K562 (cell line): Measurements from ENCODE around the gene RNASEH2A. TPM values are rescaled to one million over a fixed set of nuclear protein-coding genes. Genes with fewer than 3 reads are reported as not detected.

Source experiments
- ARID2 ChIP-seq: fragments of 450-650 bp; IDR thresholded peaks from 2 replicates; pipeline ENCODE4 v1.6.1; 2017; ENCODE audit warnings: antibody characterized with exemption, mild to moderate bottlenecking
- ARNT ChIP-seq, 2 experiments: fragments of 450-650 bp; IDR thresholded peaks; 2 replicates each; pipeline ENCODE4 v1.6.1; 2016; ENCODE audit warnings: mild to moderate bottlenecking in 1 of 2
- CREM ChIP-seq: IDR thresholded peaks from 2 replicates; pipeline ENCODE4 v1.6.1; 2014; ENCODE audit warnings: antibody characterized with exemption, low read depth
- FOXK2 ChIP-seq, 2 experiments: fragments of 450-650 bp; IDR thresholded peaks in 1 of 2; conservative IDR thresholded peaks in 1 of 2; 2 replicates each; pipeline ENCODE4 v1.6.1; 2016; ENCODE audit warnings: low read depth in 2 of 2, mild to moderate bottlenecking in 1 of 2
- HOXB6 ChIP-seq: fragments of 250-450 bp; sonication (Bioruptor Pico); IDR thresholded peaks from 2 replicates; pipeline ENCODE4 v1.5.1; 2022; ENCODE audit warnings: mild to moderate bottlenecking, borderline replicate concordance
- KDM4B ChIP-seq, 2 experiments: fragments of 450-650 bp in 1 of 2; sonication (generic) in 1 of 2; IDR thresholded peaks; 2 replicates each; pipeline ENCODE4 v1.6.1; 2016 to 2017; ENCODE audit warnings: borderline replicate concordance in 2 of 2, antibody characterized with exemption in 1 of 2, low read depth in 1 of 2, mild to moderate bottlenecking in 1 of 2
- NEUROD1 ChIP-seq: fragments of 150-350 bp; IDR thresholded peaks from 2 replicates; pipeline ENCODE4 v1.6.1; 2014; ENCODE audit warnings: borderline replicate concordance, low read length, low read depth; ENCODE audit not compliant: partially characterized antibody
- NR2C1 ChIP-seq, 2 experiments: fragments of 450-650 bp; IDR thresholded peaks; 2 replicates each; pipeline ENCODE4 v1.6.1; 2017; ENCODE audit warnings: mild to moderate bottlenecking in 2 of 2, antibody characterized with exemption in 1 of 2, inconsistent platforms in 1 of 2, missing compliant biosample characterization in 1 of 2, missing genetic modification characterization in 1 of 2
- PHB2 ChIP-seq: fragments of 450-650 bp; IDR thresholded peaks from 2 replicates; pipeline ENCODE4 v1.6.1; 2017; ENCODE audit warnings: low read depth
- PHF21A ChIP-seq: fragments of 450-650 bp; IDR thresholded peaks from 2 replicates; pipeline ENCODE4 v1.6.1; 2017; ENCODE audit warnings: low read depth, borderline replicate concordance
- PTBP1 ChIP-seq: fragments of 200-400 bp; formaldehyde crosslinking; IDR thresholded peaks from 2 replicates; pipeline ENCODE4 v1.6.1; 2017; ENCODE audit warnings: low read depth, low read length
- RBBP5 ChIP-seq: fragments of 200-600 bp; sonication (generic); IDR thresholded peaks from 2 replicates; pipeline ENCODE4 v1.6.1; 2012; ENCODE audit warnings: borderline replicate concordance, mild to moderate bottlenecking, low read length, control low read depth, inconsistent platforms; ENCODE audit not compliant: insufficient read depth, poor library complexity, severe bottlenecking
- RBM39 ChIP-seq: fragments of 200-400 bp; formaldehyde crosslinking; optimal IDR thresholded peaks from 2 replicates; pipeline ENCODE3; 2018; ENCODE audit warnings: low read depth, low read length
- SMAD2 ChIP-seq: fragments of 150-350 bp; IDR thresholded peaks from 2 replicates; pipeline ENCODE4 v1.6.1; 2014; ENCODE audit warnings: low read depth, mild to moderate bottlenecking, low read length
- ZNF12 ChIP-seq: sonication (generic); formaldehyde crosslinking; IDR thresholded peaks from 2 replicates; pipeline ENCODE4 v1.4.0; 2020; ENCODE audit warnings: mild to moderate bottlenecking, missing genetic modification reagents
- ZNF212 ChIP-seq: fragments of 450-650 bp; formaldehyde crosslinking; IDR thresholded peaks from 2 replicates; pipeline ENCODE4 v1.4.0; 2020; ENCODE audit warnings: mild to moderate bottlenecking
- ZNF830 ChIP-seq: fragments of 250-450 bp; sonication (Bioruptor Pico); IDR thresholded peaks from 2 replicates; pipeline ENCODE4 v1.5.0; 2021; ENCODE audit warnings: mild to moderate bottlenecking
- polyA plus RNA-seq, 8 experiments: library from polyadenylated mRNA; depleted of rRNA in 4 of 8; stranded (reverse) in 5 of 8; unstranded in 3 of 8; fragments of >200 nt; fragmentation: Nextera tagmentation in 2 of 8; fragmentation: Illumina TruSeq in 1 of 8; extraction: Ambion mirVana in 2 of 8; extraction: Trizol in 1 of 8; gene quantifications; 2 replicates each; pipeline versions ENCODE4 v1.2.1 to v1.2.3, GENCODE V29; 2011 to 2014; ENCODE audit warnings: inconsistent platforms in 1 of 8, missing spikeins in 1 of 8
- total RNA-seq, 7 experiments: library from RNA; depleted of rRNA in 6 of 7; stranded (reverse); fragments of >200 nt in 6 of 7; fragmentation: Illumina TruSeq in 2 of 7; extraction: Trizol in 2 of 7; gene quantifications; 2 replicates each; pipeline versions ENCODE4 v1.2.1 to v1.2.3, GENCODE V29; 2011 to 2021; ENCODE audit warnings: low replicate concordance in 1 of 7
- TF ChIP-seq, protein P1 (sequence below): sonication (generic); formaldehyde crosslinking; IDR thresholded peaks from 2 replicates; pipeline ENCODE4 v1.8.0; 2022; ENCODE audit warnings: missing genetic modification reagents, mild to moderate bottlenecking, moderate library complexity, borderline replicate concordance
- TF ChIP-seq, protein P2 (sequence below), 3 experiments: fragments of 200-800 bp in 1 of 3; sonication (Bioruptor generic) in 1 of 3; sonication (generic) in 1 of 3; formaldehyde crosslinking in 1 of 3; IDR thresholded peaks; 2 replicates each; pipeline versions ENCODE4 v1.6.1 to v1.8.0; 2016 to 2022; ENCODE audit warnings: mild to moderate bottlenecking in 2 of 3, missing compliant biosample characterization in 2 of 3, missing genetic modification characterization in 2 of 3, missing genetic modification reagents in 1 of 3
- TF ChIP-seq, protein P3 (sequence below): sonication (generic); formaldehyde crosslinking; IDR thresholded peaks from 2 replicates; pipeline ENCODE4 v1.8.0; 2022; ENCODE audit warnings: missing genetic modification reagents, mild to moderate bottlenecking, borderline replicate concordance
- TF ChIP-seq, protein P4 (sequence below): sonication (generic); formaldehyde crosslinking; IDR thresholded peaks from 2 replicates; pipeline ENCODE4 v1.8.0; 2023; ENCODE audit warnings: mild to moderate bottlenecking, missing genetic modification reagents

The RNASEH2A gene
- total and polyA plus RNA-seq, 9 of the 15 experiments (the other 6 are each of a cell fraction or from before 2014, with no cell fraction given), result 22.3 to 78.0 (median 61.7) TPM

DNA sequence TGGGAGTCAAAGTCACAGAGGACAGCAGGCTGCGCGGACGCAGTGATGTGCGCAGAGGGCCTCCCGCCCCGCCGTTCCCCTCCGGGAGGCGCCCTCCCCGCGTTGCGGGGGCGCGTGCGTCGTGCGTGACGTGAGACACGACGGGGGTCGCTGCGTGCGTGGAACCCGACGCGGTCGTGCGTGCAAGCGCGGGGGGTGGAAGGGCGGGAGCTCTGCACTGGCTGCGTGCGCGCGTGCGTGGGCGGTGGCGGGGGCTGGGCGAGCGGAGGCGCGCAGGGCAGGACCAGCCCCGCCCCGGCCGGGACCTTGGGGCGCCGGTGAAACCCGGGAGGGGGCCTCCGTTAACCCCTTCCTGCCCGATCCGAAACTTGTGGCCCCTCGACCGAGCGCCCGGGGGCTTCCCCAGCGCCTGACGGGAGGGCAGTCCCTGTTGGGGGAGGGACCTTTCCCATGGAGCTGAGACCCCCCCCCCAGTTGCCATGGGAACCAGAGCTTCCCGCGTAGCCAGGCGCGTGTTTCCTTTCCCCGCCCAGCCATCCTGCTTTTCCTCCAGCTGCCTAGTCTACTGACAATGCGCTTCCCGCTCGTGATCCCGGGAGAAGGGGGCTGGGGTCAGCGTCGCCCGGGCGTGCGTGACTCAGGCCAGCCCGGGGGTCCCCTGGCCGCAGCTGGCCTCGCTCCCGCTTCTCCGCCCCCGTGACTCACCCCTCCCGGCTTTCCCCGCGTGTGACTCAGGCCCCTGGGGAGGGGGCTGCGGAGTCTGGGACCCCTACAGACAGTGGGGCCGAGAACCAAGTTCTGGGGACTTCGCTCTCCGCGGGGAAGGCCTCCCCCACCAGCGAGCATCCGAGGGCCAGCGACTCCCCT lies 23.7 kb upstream of the RNASEH2A start (continued):
- TF ChIP-seq NR2C1 (IDR thresholded peaks at IDR 0.05) (no peak), NR2C1 (tag; IDR thresholded peaks at IDR 0.05) (no peak), PHF21A (no peak), ARNT (IDR thresholded peaks at IDR 0.05) (no peak), RBBP5 (peak; percentile 64), CREM (peak; percentile 88), PTBP1 (no peak), PHB2 (no peak), NEUROD1 (no peak), KDM4B (IDR thresholded peaks at IDR 0.05; ENCODE audit: borderline replicate concordance in 2 of 2, low read depth in 1 of 2) (peak in 1 of 2 experiments; percentile 23; a peak in 1 of 4 replicates), ZNF212 (CRISPR knock-in tag) (no peak), SMAD2 (no peak), ARID2 (no peak), FOXK2 (conservative IDR thresholded peaks at IDR 0.05 in 1 of 2, IDR thresholded peaks at IDR 0.05 in 1 of 2; ENCODE audit: low read depth in 2 of 2) (no peak), ZNF830 (no peak), HOXB6 (CRISPR knock-in tag) (no peak), ZNF12 (no peak), RBM39 (no peak)
- TF ChIP-seq, protein P1, sequence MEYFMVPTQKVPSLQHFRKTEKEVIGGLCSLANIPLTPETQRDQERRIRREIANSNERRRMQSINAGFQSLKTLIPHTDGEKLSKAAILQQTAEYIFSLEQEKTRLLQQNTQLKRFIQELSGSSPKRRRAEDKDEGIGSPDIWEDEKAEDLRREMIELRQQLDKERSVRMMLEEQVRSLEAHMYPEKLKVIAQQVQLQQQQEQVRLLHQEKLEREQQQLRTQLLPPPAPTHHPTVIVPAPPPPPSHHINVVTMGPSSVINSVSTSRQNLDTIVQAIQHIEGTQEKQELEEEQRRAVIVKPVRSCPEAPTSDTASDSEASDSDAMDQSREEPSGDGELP (CRISPR knock-in tag), result peak; percentile 62
- TF ChIP-seq, protein P2, sequence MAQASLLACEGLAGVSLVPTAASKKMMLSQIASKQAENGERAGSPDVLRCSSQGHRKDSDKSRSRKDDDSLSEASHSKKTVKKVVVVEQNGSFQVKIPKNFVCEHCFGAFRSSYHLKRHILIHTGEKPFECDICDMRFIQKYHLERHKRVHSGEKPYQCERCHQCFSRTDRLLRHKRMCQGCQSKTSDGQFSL (CRISPR knock-in tag; IDR thresholded peaks at IDR 0.05), result peak; percentile 99
- TF ChIP-seq, protein P2 (tag; IDR thresholded peaks at IDR 0.05), result peak in 1 of 2 experiments; percentile 97; a peak in 2 of 4 replicates
- TF ChIP-seq, protein P3, sequence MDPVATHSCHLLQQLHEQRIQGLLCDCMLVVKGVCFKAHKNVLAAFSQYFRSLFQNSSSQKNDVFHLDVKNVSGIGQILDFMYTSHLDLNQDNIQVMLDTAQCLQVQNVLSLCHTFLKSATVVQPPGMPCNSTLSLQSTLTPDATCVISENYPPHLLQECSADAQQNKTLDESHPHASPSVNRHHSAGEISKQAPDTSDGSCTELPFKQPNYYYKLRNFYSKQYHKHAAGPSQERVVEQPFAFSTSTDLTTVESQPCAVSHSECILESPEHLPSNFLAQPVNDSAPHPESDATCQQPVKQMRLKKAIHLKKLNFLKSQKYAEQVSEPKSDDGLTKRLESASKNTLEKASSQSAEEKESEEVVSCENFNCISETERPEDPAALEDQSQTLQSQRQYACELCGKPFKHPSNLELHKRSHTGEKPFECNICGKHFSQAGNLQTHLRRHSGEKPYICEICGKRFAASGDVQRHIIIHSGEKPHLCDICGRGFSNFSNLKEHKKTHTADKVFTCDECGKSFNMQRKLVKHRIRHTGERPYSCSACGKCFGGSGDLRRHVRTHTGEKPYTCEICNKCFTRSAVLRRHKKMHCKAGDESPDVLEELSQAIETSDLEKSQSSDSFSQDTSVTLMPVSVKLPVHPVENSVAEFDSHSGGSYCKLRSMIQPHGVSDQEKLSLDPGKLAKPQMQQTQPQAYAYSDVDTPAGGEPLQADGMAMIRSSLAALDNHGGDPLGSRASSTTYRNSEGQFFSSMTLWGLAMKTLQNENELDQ (CRISPR knock-in tag), result no peak
- TF ChIP-seq, protein P4, sequence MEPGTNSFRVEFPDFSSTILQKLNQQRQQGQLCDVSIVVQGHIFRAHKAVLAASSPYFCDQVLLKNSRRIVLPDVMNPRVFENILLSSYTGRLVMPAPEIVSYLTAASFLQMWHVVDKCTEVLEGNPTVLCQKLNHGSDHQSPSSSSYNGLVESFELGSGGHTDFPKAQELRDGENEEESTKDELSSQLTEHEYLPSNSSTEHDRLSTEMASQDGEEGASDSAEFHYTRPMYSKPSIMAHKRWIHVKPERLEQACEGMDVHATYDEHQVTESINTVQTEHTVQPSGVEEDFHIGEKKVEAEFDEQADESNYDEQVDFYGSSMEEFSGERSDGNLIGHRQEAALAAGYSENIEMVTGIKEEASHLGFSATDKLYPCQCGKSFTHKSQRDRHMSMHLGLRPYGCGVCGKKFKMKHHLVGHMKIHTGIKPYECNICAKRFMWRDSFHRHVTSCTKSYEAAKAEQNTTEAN, result 0 out of 2 replicates have a peak, but pooled peaks have one; percentile 57
